Measurements from ENCODE around the gene MOG.
"Not testable (repeated sequence)": the region's sequence is repeated elsewhere in the genome, so short reads cannot be mapped to it uniquely, and the experiment has no call there.

MOG gene

GRCh38 chr6:29666826-29667130 lies 9.9 kb downstream of the MOG start:
- peaks cover 47% of the 10 kb centered on the region for H3K27me3 ChIP-seq (ENCODE audit: control insufficient read depth, insufficient read depth, low read length)

GRCh38 chr6:29667158-29667557 lies 10.3 kb downstream of the MOG start:
- Histone ChIP-seq H3K9me3 (replicated peaks; ENCODE audit: low read length) (no peaks in the 10 kb centered on the region), H3K36me3 (ENCODE audit: insufficient read depth, low read length) (no peaks in the 10 kb centered on the region), H3K27me3 (ENCODE audit: control insufficient read depth, insufficient read depth, low read length) (peaks cover 44% of the 10 kb centered on the region), H3K4me3 (ENCODE audit: low read length) (no peak overlapping the region), H3K9ac (ENCODE audit: low read depth, low read length) (no peak overlapping the region), H3K4me1 (ENCODE audit: control insufficient read depth, insufficient read depth, low read length) (no peaks in the 10 kb centered on the region), H3K4me2 (ENCODE audit: low read length) (no peak overlapping the region)

More at GRCh38 chr6:29666826-29667130, 9.9 kb downstream of the MOG start:
- Histone ChIP-seq H3K36me3 (ENCODE audit: insufficient read depth, low read length) (no peaks in the 10 kb centered on the region), H3K4me2 (ENCODE audit: low read length) (no peak overlapping the region), H3K9me3 (replicated peaks; ENCODE audit: low read length) (no peaks in the 10 kb centered on the region), H3K9ac (ENCODE audit: low read depth, low read length) (no peak overlapping the region), H3K4me1 (ENCODE audit: control insufficient read depth, insufficient read depth, low read length) (no peaks in the 10 kb centered on the region), H3K4me3 (ENCODE audit: low read length) (no peak overlapping the region)

GRCh38 chr6:29671026-29671425 lies 14.1 kb downstream of the MOG start:
- H3K4me1 ChIP-seq (ENCODE audit: control insufficient read depth, insufficient read depth, low read length), result no peaks in the 10 kb centered on the region
- no peaks in the 10 kb centered on the region for H3K9me3 ChIP-seq (replicated peaks; ENCODE audit: low read length)
- peaks cover 33% of the 10 kb centered on the region for H3K27me3 ChIP-seq (ENCODE audit: control insufficient read depth, insufficient read depth, low read length)

GRCh38 chr6:29672116-29672515 lies 15.2 kb downstream of the MOG start:
- not testable (repeated sequence) for H3K4me1 ChIP-seq (ENCODE audit: control insufficient read depth, insufficient read depth, low read length); H3K9ac ChIP-seq (ENCODE audit: low read depth, low read length); H3K36me3 ChIP-seq (ENCODE audit: insufficient read depth, low read length); H3K4me3 ChIP-seq (ENCODE audit: low read length); H3K9me3 ChIP-seq (replicated peaks; ENCODE audit: low read length); H3K4me2 ChIP-seq (ENCODE audit: low read length)
- peaks cover 23% of the 10 kb centered on the region for H3K27me3 ChIP-seq (ENCODE audit: control insufficient read depth, insufficient read depth, low read length)

More at GRCh38 chr6:29671026-29671425, 14.1 kb downstream of the MOG start:
- H3K9ac ChIP-seq (ENCODE audit: low read depth, low read length), result no peak overlapping the region
- no peaks in the 10 kb centered on the region for H3K36me3 ChIP-seq (ENCODE audit: insufficient read depth, low read length)
- H3K4me2 ChIP-seq (ENCODE audit: low read length), result no peak overlapping the region
- no peak overlapping the region for H3K4me3 ChIP-seq (ENCODE audit: low read length)

- Histone ChIP-seq H3K4me3 (ENCODE audit: low read length) (no peak overlapping the region), H3K4me1 (ENCODE audit: control insufficient read depth, insufficient read depth, low read length) (no peaks in the 10 kb centered on the region), H3K27me3 (ENCODE audit: control insufficient read depth, insufficient read depth, low read length) (peaks cover 18% of the 10 kb centered on the region), H3K9ac (ENCODE audit: low read depth, low read length) (no peak overlapping the region), H3K9me3 (replicated peaks; ENCODE audit: low read length) (no peaks in the 10 kb centered on the region), H3K36me3 (ENCODE audit: insufficient read depth, low read length) (no peaks in the 10 kb centered on the region), H3K4me2 (ENCODE audit: low read length) (no peak overlapping the region)
Measured at GRCh38 chr6:29673161-29673560, 16.3 kb downstream of the MOG start.

- no peaks in the 10 kb centered on the region for H3K9me3 ChIP-seq (replicated peaks; ENCODE audit: low read length)
- H3K4me1 ChIP-seq (ENCODE audit: control insufficient read depth, insufficient read depth, low read length), result no peaks in the 10 kb centered on the region
- no peak overlapping the region for H3K9ac ChIP-seq (ENCODE audit: low read depth, low read length)
- peaks cover 13% of the 10 kb centered on the region for H3K27me3 ChIP-seq (ENCODE audit: control insufficient read depth, insufficient read depth, low read length)
- no peak overlapping the region for H3K4me2 ChIP-seq (ENCODE audit: low read length)
- no peak overlapping the region for H3K4me3 ChIP-seq (ENCODE audit: low read length)
- H3K36me3 ChIP-seq (ENCODE audit: insufficient read depth, low read length), result no peaks in the 10 kb centered on the region
Measured at GRCh38 chr6:29674008-29674407, 17.1 kb downstream of the MOG start.

- H3K4me2 ChIP-seq (ENCODE audit: low read length), result no peak overlapping the region
- H3K9ac ChIP-seq (ENCODE audit: low read depth, low read length), result no peak overlapping the region
- no peaks in the 10 kb centered on the region for H3K4me1 ChIP-seq (ENCODE audit: control insufficient read depth, insufficient read depth, low read length)
- no peaks in the 10 kb centered on the region for H3K9me3 ChIP-seq (replicated peaks; ENCODE audit: low read length)
- no peak overlapping the region for H3K4me3 ChIP-seq (ENCODE audit: low read length)
- peaks cover 9% of the 10 kb centered on the region for H3K27me3 ChIP-seq (ENCODE audit: control insufficient read depth, insufficient read depth, low read length)
- H3K36me3 ChIP-seq (ENCODE audit: insufficient read depth, low read length), result no peaks in the 10 kb centered on the region
Measured at GRCh38 chr6:29675561-29675960, 18.7 kb downstream of the MOG start.

GRCh38 chr6:29676981-29677601 lies 20.2 kb downstream of the MOG start:
- Histone ChIP-seq H3K27me3 (ENCODE audit: control insufficient read depth, insufficient read depth, low read length) (no peaks in the 10 kb centered on the region), H3K9ac (ENCODE audit: low read depth, low read length) (no peak overlapping the region), H3K9me3 (replicated peaks; ENCODE audit: low read length) (no peaks in the 10 kb centered on the region), H3K4me1 (ENCODE audit: control insufficient read depth, insufficient read depth, low read length) (no peaks in the 10 kb centered on the region), H3K4me3 (ENCODE audit: low read length) (no peak overlapping the region), H3K36me3 (ENCODE audit: insufficient read depth, low read length) (no peaks in the 10 kb centered on the region), H3K4me2 (ENCODE audit: low read length) (no peak overlapping the region)

- Histone ChIP-seq H3K9me3 (replicated peaks; ENCODE audit: low read length) (no peaks in the 10 kb centered on the region), H3K4me1 (ENCODE audit: control insufficient read depth, insufficient read depth, low read length) (no peaks in the 10 kb centered on the region), H3K36me3 (ENCODE audit: insufficient read depth, low read length) (no peaks in the 10 kb centered on the region), H3K4me2 (ENCODE audit: low read length) (no peak overlapping the region), H3K27me3 (ENCODE audit: control insufficient read depth, insufficient read depth, low read length) (no peaks in the 10 kb centered on the region), H3K9ac (ENCODE audit: low read depth, low read length) (no peak overlapping the region), H3K4me3 (ENCODE audit: low read length) (no peak overlapping the region)
Measured at GRCh38 chr6:29678114-29678513, 21.2 kb downstream of the MOG start.

GRCh38 chr6:29679962-29680361 lies 23.1 kb downstream of the MOG start:
- Histone ChIP-seq H3K9ac (ENCODE audit: low read depth, low read length) (no peak overlapping the region), H3K4me1 (ENCODE audit: control insufficient read depth, insufficient read depth, low read length) (no peaks in the 10 kb centered on the region), H3K9me3 (replicated peaks; ENCODE audit: low read length) (no peaks in the 10 kb centered on the region), H3K27me3 (ENCODE audit: control insufficient read depth, insufficient read depth, low read length) (peaks cover 8% of the 10 kb centered on the region), H3K36me3 (ENCODE audit: insufficient read depth, low read length) (no peaks in the 10 kb centered on the region), H3K4me3 (ENCODE audit: low read length) (no peak overlapping the region), H3K4me2 (ENCODE audit: low read length) (no peak overlapping the region)

- Histone ChIP-seq H3K9me3 (replicated peaks; ENCODE audit: low read length) (no peaks in the 10 kb centered on the region), H3K4me1 (ENCODE audit: control insufficient read depth, insufficient read depth, low read length) (no peaks in the 10 kb centered on the region), H3K9ac (ENCODE audit: low read depth, low read length) (no peak overlapping the region), H3K27me3 (ENCODE audit: control insufficient read depth, insufficient read depth, low read length) (peaks cover 12% of the 10 kb centered on the region), H3K4me3 (ENCODE audit: low read length) (no peak overlapping the region), H3K4me2 (ENCODE audit: low read length) (no peak overlapping the region), H3K36me3 (ENCODE audit: insufficient read depth, low read length) (no peaks in the 10 kb centered on the region)
Measured at GRCh38 chr6:29680416-29680815, 23.5 kb downstream of the MOG start.

- Histone ChIP-seq H3K9me3 (replicated peaks; ENCODE audit: low read length) (no peaks in the 10 kb centered on the region), H3K36me3 (ENCODE audit: insufficient read depth, low read length) (no peaks in the 10 kb centered on the region), H3K4me2 (ENCODE audit: low read length) (no peak within 1 kb of the TSS), H3K9ac (ENCODE audit: low read depth, low read length) (no peak within 1 kb of the TSS), H3K4me3 (ENCODE audit: low read length) (no peak within 1 kb of the TSS), H3K4me1 (ENCODE audit: control insufficient read depth, insufficient read depth, low read length) (no peaks in the 10 kb centered on the region), H3K27me3 (ENCODE audit: control insufficient read depth, insufficient read depth, low read length) (peaks cover 17% of the 10 kb centered on the region)
Measured at GRCh38 chr6:29680904-29681303, 24.0 kb downstream of the MOG start, which contains the start of gene ZFP57. ZFP57 (minus strand) TSS chr6:29681152; CDS start chr6:29677003, 4,149 bp downstream.
